ENCODE data around the gene TRMT61B.

Gene TRMT61B

GRCh38 chr2:28855977-28856376 is 14.1 kb downstream of the TRMT61B start:
- DNase-seq (ENCODE audit: low spot score) = no peak

GRCh38 chr2:28855193-28855592 is 14.9 kb downstream of the TRMT61B start:
- no peak for DNase-seq (ENCODE audit: low spot score)

- no peak for DNase-seq (ENCODE audit: low spot score)
Observed at GRCh38 chr2:28842042-28842441, 28.1 kb downstream of the TRMT61B start.

GRCh38 chr2:28838971-28839370 is 31.1 kb downstream of the TRMT61B start:
- DNase-seq (ENCODE audit: low spot score) = no peak

- DNase-seq (ENCODE audit: low spot score) = no peak
Observed at GRCh38 chr2:28835781-28836180, 34.3 kb downstream of the TRMT61B start.

GRCh38 chr2:28833740-28834470 is 36.2 kb downstream of the TRMT61B start:
- no peak for DNase-seq (ENCODE audit: low spot score)

- no peak for DNase-seq (ENCODE audit: low spot score)
Observed at GRCh38 chr2:28828382-28828781, 41.7 kb downstream of the TRMT61B start.

GRCh38 chr2:28824870-28825269 is 45.2 kb downstream of the TRMT61B start:
- no peak for DNase-seq (ENCODE audit: low spot score)

GRCh38 chr2:28824207-28824606 is 45.9 kb downstream of the TRMT61B start:
- DNase-seq (ENCODE audit: low spot score) = no peak

- DNase-seq (ENCODE audit: low spot score) = no peak
Observed at GRCh38 chr2:28822036-28822435, 48.1 kb downstream of the TRMT61B start.

GRCh38 chr2:28821295-28821958 is 48.7 kb downstream of the TRMT61B start:
- peak; percentile 45 for DNase-seq (ENCODE audit: low spot score)

- no peak for DNase-seq (ENCODE audit: low spot score)
Observed at GRCh38 chr2:28818053-28818452, 52.1 kb downstream of the TRMT61B start.

GRCh38 chr2:28810384-28811285 is 59.5 kb downstream of the TRMT61B start, which contains the start of gene SPDYA:
Gene SPDYA (plus strand): TSS chr2:28810834. CDS start chr2:28816015, 5,181 bp downstream.
- peak; percentile 87 for DNase-seq (ENCODE audit: low spot score)

GRCh38 chr2:28809927-28810326 is 60.2 kb downstream of the TRMT61B start:
- no peak for DNase-seq (ENCODE audit: low spot score)

- no peak for DNase-seq (ENCODE audit: low spot score)
Observed at GRCh38 chr2:28802975-28803429, 67.1 kb downstream of the TRMT61B start.

GRCh38 chr2:28801726-28802125 is 68.4 kb downstream of the TRMT61B start:
- DNase-seq (ENCODE audit: low spot score) = no peak
